GM06990 (cell line): ENCODE measurements around the gene OR8G5.

ENCODE experiments used
- DNase-seq: peaks from one replicate; pipeline ENCODE4 v3.0.0-alpha.2; 2011; ENCODE audit not compliant: insufficient read length; ENCODE audit errors: extremely low read depth
- H3K27me3 ChIP-seq: replicated peaks from 2 replicates; pipeline ENCODE4 v1.6.0; 2011; ENCODE audit warnings: low read length; ENCODE audit not compliant: control insufficient read depth, insufficient read depth
- H3K36me3 ChIP-seq: 2 replicates; pipeline ENCODE4 v1.5.1; 2011; ENCODE audit warnings: low read length; ENCODE audit not compliant: control insufficient read depth, insufficient read depth
- H3K4me3 ChIP-seq: replicated peaks from 2 replicates; pipeline ENCODE4 v1.5.1; 2011; ENCODE audit warnings: low read depth, mild to moderate bottlenecking, control low read depth, low read length
- CTCF ChIP-seq: IDR thresholded peaks from 2 replicates; pipeline ENCODE4 v1.5.1; 2011; ENCODE audit warnings: low read length, control low read depth, mild to moderate bottlenecking, inconsistent platforms; ENCODE audit not compliant: insufficient read depth, poor library complexity, severe bottlenecking

OR8G5 gene

GRCh38 chr11:124296016-124296415, 39.8 kb downstream of the OR8G5 start:
- TF ChIP-seq CTCF = no peak
- Histone ChIP-seq H3K36me3 (no peaks in the 10 kb centered on the region), H3K27me3 (no peaks in the 10 kb centered on the region), H3K4me3 (no peak overlapping the region)
- DNase-seq = no peak

- Histone ChIP-seq H3K27me3 (no peaks in the 10 kb centered on the region), H3K36me3 (no peaks in the 10 kb centered on the region), H3K4me3 (no peak overlapping the region)
- no peak for DNase-seq
- TF ChIP-seq CTCF = no peak
Observed at GRCh38 chr11:124297921-124298320, 41.7 kb downstream of the OR8G5 start.

DNA sequence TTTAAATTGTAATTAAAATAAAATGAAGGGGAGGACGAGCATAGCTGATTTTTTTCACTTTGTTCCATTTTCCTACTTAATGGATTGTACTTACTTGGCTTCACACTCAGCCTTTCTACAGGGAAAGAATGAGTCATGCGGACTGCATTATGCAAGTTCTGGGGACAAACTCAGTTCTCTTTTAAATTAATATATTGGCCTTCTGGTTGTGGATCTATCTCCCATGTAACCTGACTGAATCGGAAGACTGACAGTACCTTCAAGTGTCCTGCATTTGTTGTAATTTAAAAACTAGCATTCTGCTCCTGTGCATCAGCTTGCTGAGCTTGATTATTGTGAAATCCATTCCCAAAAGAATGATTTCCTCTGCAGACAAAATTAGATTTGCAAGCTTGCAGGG, 45.4 kb downstream of the OR8G5 start:
- H3K4me3 ChIP-seq = no peak overlapping the region
- no peaks in the 10 kb centered on the region for H3K36me3 ChIP-seq
- DNase-seq = no peak
- no peak for TF ChIP-seq CTCF
- no peaks in the 10 kb centered on the region; the same call in 1 of the 2 replicates for H3K27me3 ChIP-seq

DNA sequence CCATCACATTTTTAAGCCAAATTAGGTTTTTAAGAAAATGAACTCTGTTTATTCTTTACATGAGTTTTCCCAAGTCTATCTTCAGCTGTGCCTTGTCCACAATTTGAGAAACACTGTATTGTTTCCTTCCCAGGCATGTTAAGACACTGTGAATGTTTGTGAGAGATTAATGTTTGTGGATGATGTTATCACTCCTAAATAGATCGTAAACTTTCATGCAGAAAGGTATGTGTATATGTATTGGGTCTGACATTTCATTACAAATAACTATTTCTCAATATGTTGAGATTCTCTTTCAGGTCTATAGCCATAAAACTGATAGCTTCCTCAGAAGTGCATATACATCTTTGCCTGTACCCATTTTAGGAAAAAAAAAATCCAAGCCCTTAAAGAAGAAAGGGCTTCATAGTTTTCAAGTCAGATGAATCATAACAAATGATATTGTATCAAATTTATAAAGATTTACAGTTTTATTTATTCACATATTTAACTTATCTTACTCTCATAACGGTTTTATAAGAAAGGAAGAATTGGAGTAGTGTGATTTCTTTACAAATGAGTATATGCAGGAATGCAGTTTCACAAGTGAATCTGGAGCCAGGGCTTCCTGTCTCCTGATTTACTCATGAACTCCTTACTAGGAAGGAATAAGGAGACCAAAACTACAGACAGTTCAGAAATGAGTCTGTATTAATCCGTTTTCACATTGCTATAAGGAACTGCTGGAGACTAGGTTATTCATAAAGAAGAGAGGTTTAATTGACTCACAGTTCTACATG, 46.4 kb downstream of the OR8G5 start:
- H3K36me3 ChIP-seq = no peaks in the 10 kb centered on the region
- H3K4me3 ChIP-seq = no peak overlapping the region
- no peak for DNase-seq
- no peaks in the 10 kb centered on the region; the same call in 1 of the 2 replicates for H3K27me3 ChIP-seq
- TF ChIP-seq CTCF = no peak

DNA sequence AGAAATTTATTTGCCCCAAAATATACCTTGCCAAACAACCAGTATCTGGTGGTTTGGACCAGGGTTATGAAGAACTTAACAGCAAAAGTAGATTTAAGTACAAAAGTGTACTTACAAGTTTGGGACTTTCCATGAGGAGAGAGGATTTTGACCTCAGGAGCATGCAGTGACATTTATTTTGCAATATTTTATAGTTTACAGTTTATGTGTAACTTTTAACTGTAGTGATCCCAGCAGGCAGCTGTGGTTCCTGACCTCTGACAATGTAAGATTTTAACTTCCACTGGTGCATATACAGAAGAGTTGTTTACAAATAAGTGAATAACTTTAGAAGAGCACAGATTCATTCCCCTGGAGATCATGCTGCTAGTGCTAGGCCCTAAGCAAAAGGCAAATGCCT, 50.9 kb downstream of the OR8G5 start:
- Histone ChIP-seq H3K27me3 (no peaks in the 10 kb centered on the region; the same call in 1 of the 2 replicates), H3K36me3 (no peaks in the 10 kb centered on the region), H3K4me3 (no peak overlapping the region)
- no peak for DNase-seq
- TF ChIP-seq CTCF = no peak
